ENCODE results near the gene LY6G6C. TPM values are rescaled to one million over a fixed set of nuclear protein-coding genes. Genes with fewer than 3 reads are reported as not detected.
A peak's percentile ranks its signal among the peaks of the same experiment; 100 is the strongest.
"Not testable (repeated sequence)": the region's sequence is repeated elsewhere in the genome, so short reads cannot be mapped to it uniquely, and the experiment has no call there.

The LY6G6C gene
- total RNA-seq, 6 donors from 2014 or later: 0.23 TPM; not detected in 5

- 77 to 84% methylated on average over 4 of the region's 4 CpGs for WGBS, 2 donors
- TF ChIP-seq POLR2A (IDR thresholded peaks at IDR 0.05): no peak
- no peak for TF ChIP-seq EP300 (IDR thresholded peaks at IDR 0.05)
- no peak for TF ChIP-seq POLR2AphosphoS5 (IDR thresholded peaks at IDR 0.05)
Measured at GRCh38 chr6:31713465-31713864, 8.1 kb downstream of the LY6G6C start.

GRCh38 chr6:31712296-31712695 is 9.2 kb downstream of the LY6G6C start:
- Histone ChIP-seq H3K27me3 (no peaks in the 10 kb centered on the region), H3K4me3 (no peak overlapping the region), H3K4me1 (peaks cover 4 to 12% (median 10%) of the 10 kb centered on the region in 4 donors), H3K36me3 (no peaks in the 10 kb centered on the region), H3K27ac (no peak overlapping the region), H3K9me3 (no peaks in the 10 kb centered on the region)
- DNase-seq: peak in 1 of 2 donors; percentile 36
- ATAC-seq (ENCODE audit: low FRiP score in 2 of 2): peak in 1 of 2 donors; percentile 43
- TF ChIP-seq POLR2AphosphoS5 (IDR thresholded peaks at IDR 0.05) (no peak), POLR2A (IDR thresholded peaks at IDR 0.05) (no peak), CTCF (IDR thresholded peaks at IDR 0.05) (peak in 1 of 6 experiments; percentile 25)
- WGBS, 2 donors: 85 to 89% methylated on average over 8 of the region's 8 CpGs

More at GRCh38 chr6:31713465-31713864, 8.1 kb downstream of the LY6G6C start:
- H3K36me3 ChIP-seq: no peaks in the 10 kb centered on the region
- H3K27ac ChIP-seq: no peak overlapping the region
- no peak for DNase-seq
- H3K27me3 ChIP-seq: no peaks in the 10 kb centered on the region
- H3K9me3 ChIP-seq: no peaks in the 10 kb centered on the region
- ATAC-seq (ENCODE audit: low FRiP score in 2 of 2): no peak
- H3K4me3 ChIP-seq: no peak overlapping the region
- peaks cover 8 to 12% (median 11%) of the 10 kb centered on the region in 4 donors for H3K4me1 ChIP-seq

- Histone ChIP-seq H3K36me3 (no peaks in the 10 kb centered on the region), H3K27me3 (no peaks in the 10 kb centered on the region), H3K9me3 (no peaks in the 10 kb centered on the region), H3K4me1 (peaks cover 4 to 12% (median 10%) of the 10 kb centered on the region in 4 donors), H3K27ac (peak overlapping the region in 2 of 4 donors; percentile 0 to 41), H3K4me3 (no peak overlapping the region)
- WGBS, 2 donors: 41 to 51% methylated on average over 7 to 8 of the region's 8 CpGs
- ATAC-seq (ENCODE audit: low FRiP score in 2 of 2) (peak; percentile 16 to 17), DNase-seq (peak in 1 of 2 donors; percentile 64)
- TF ChIP-seq EP300 (IDR thresholded peaks at IDR 0.05): peak in 1 of 4 donors; percentile 26
- TF ChIP-seq POLR2A (IDR thresholded peaks at IDR 0.05): no peak
- peak in 1 of 2 donors; percentile 68 for TF ChIP-seq POLR2AphosphoS5 (IDR thresholded peaks at IDR 0.05)
- no peak for TF ChIP-seq CTCF (IDR thresholded peaks at IDR 0.05)
Measured at GRCh38 chr6:31711233-31711632, 10.3 kb downstream of the LY6G6C start.

GRCh38 chr6:31710523-31711219 is 10.9 kb downstream of the LY6G6C start:
- WGBS, 2 donors: 61 to 75% methylated on average over 5 of the region's 5 CpGs
- no peak overlapping the region for H3K4me3 ChIP-seq
- H3K27ac ChIP-seq: peak overlapping the region in 2 of 4 donors; percentile 15 to 41
- no peaks in the 10 kb centered on the region for H3K9me3 ChIP-seq
- H3K36me3 ChIP-seq: no peaks in the 10 kb centered on the region
- peaks cover 4 to 12% (median 10%) of the 10 kb centered on the region in 4 donors for H3K4me1 ChIP-seq
- no peaks in the 10 kb centered on the region for H3K27me3 ChIP-seq
- DNase-seq (no peak), ATAC-seq (ENCODE audit: low FRiP score in 2 of 2) (no peak)
- TF ChIP-seq CTCF (IDR thresholded peaks at IDR 0.05) (no peak), POLR2A (IDR thresholded peaks at IDR 0.05) (no peak), POLR2AphosphoS5 (IDR thresholded peaks at IDR 0.05) (no peak), EP300 (IDR thresholded peaks at IDR 0.05) (no peak)

- not testable (repeated sequence) for H3K9me3 ChIP-seq; H3K36me3 ChIP-seq; H3K27me3 ChIP-seq; H3K4me3 ChIP-seq; H3K27ac ChIP-seq; ATAC-seq (ENCODE audit: low FRiP score in 2 of 2)
- 66 to 78% methylated on average over 11 of the region's 11 CpGs for WGBS, 2 donors
- peak in 1 of 2 donors; percentile 66 for DNase-seq
- peaks cover 4 to 13% (median 10%) of the 10 kb centered on the region in 4 donors for H3K4me1 ChIP-seq
Measured at GRCh38 chr6:31709157-31709556, 12.4 kb downstream of the LY6G6C start.

GRCh38 chr6:31708224-31708623 is 13.3 kb downstream of the LY6G6C start:
- ATAC-seq (ENCODE audit: low FRiP score in 2 of 2): no peak
- WGBS, 2 donors: 98 to 100% methylated on average over 3 of the region's 3 CpGs
- TF ChIP-seq CTCF (IDR thresholded peaks at IDR 0.05) (no peak), EP300 (IDR thresholded peaks at IDR 0.05) (no peak), POLR2AphosphoS5 (IDR thresholded peaks at IDR 0.05) (no peak), POLR2A (IDR thresholded peaks at IDR 0.05) (no peak)

More at GRCh38 chr6:31708224-31708623, 13.3 kb downstream of the LY6G6C start:
- H3K27me3 ChIP-seq: no peaks in the 10 kb centered on the region
- no peaks in the 10 kb centered on the region for H3K9me3 ChIP-seq
- peaks cover 8 to 20% (median 15%) of the 10 kb centered on the region in 4 donors for H3K4me1 ChIP-seq
- H3K36me3 ChIP-seq: no peaks in the 10 kb centered on the region
- H3K4me3 ChIP-seq: no peak overlapping the region
- no peak overlapping the region for H3K27ac ChIP-seq
- no peak for DNase-seq

Measured in upper lobe of left lung (tissue), 6 donors.